HCT116 (cell line): ENCODE data around the gene CALD1.

Source experiments
- CEBPB ChIP-seq: IDR thresholded peaks from 2 replicates; pipeline ENCODE4 v1.6.1; 2012; ENCODE audit warnings: low read depth
- EZH2 ChIP-seq: fragments of 200-600 bp; sonication (generic); IDR thresholded peaks from 2 replicates; pipeline ENCODE4 v1.6.1; 2017; ENCODE audit warnings: antibody characterized with exemption, mixed run types
- POLR2A ChIP-seq: IDR thresholded peaks from 2 replicates; pipeline ENCODE4 v1.7.0; 2011; ENCODE audit warnings: borderline replicate concordance; ENCODE audit not compliant: insufficient read depth, insufficient read length; ENCODE audit errors: extremely low read depth
- POLR2AphosphoS5 ChIP-seq: IDR thresholded peaks from 2 replicates; pipeline ENCODE4 v1.6.1; 2011; ENCODE audit warnings: mild to moderate bottlenecking, low read depth, low read length, moderate library complexity
- SIN3A ChIP-seq: IDR thresholded peaks from 2 replicates; pipeline ENCODE4 v1.6.1; 2012; ENCODE audit warnings: low read depth
- YY1 ChIP-seq: IDR thresholded peaks from 2 replicates; pipeline ENCODE4 v1.6.1; 2011; ENCODE audit warnings: low read length, low read depth, moderate library complexity, mild to moderate bottlenecking; ENCODE audit not compliant: insufficient replicate concordance; ENCODE audit errors: extremely low read depth
- ZFX ChIP-seq: fragments of 450-650 bp; IDR thresholded peaks from 2 replicates; pipeline ENCODE4 v1.6.1; 2017
- TF ChIP-seq, protein P1 (sequence below): IDR thresholded peaks from 2 replicates; pipeline ENCODE4 v1.6.1; 2012
- TF ChIP-seq, protein P2 (sequence below): IDR thresholded peaks from 2 replicates; pipeline ENCODE4 v1.6.1; 2011; ENCODE audit warnings: mild to moderate bottlenecking, low read length, moderate library complexity; ENCODE audit not compliant: insufficient replicate concordance; ENCODE audit errors: extremely low read depth
- TF ChIP-seq, protein P3 (sequence below), 3 experiments: fragments of 200-600 bp in 1 of 3; sonication (generic) in 1 of 3; IDR thresholded peaks in 2 of 3; conservative IDR thresholded peaks in 1 of 3; 2 replicates each; pipeline ENCODE4 v1.5.1; 2012 to 2017; ENCODE audit warnings: low read depth in 2 of 3, low read length in 2 of 3, antibody characterized with exemption in 1 of 3, borderline replicate concordance in 1 of 3, control low read depth in 1 of 3, mild to moderate bottlenecking in 1 of 3, mixed read lengths in 1 of 3, mixed run types in 1 of 3, moderate library complexity in 1 of 3; ENCODE audit not compliant: insufficient read depth in 1 of 3
- TF ChIP-seq, protein P4 (sequence below): IDR thresholded peaks from 2 replicates; pipeline ENCODE4 v1.6.1; 2012

DNA sequence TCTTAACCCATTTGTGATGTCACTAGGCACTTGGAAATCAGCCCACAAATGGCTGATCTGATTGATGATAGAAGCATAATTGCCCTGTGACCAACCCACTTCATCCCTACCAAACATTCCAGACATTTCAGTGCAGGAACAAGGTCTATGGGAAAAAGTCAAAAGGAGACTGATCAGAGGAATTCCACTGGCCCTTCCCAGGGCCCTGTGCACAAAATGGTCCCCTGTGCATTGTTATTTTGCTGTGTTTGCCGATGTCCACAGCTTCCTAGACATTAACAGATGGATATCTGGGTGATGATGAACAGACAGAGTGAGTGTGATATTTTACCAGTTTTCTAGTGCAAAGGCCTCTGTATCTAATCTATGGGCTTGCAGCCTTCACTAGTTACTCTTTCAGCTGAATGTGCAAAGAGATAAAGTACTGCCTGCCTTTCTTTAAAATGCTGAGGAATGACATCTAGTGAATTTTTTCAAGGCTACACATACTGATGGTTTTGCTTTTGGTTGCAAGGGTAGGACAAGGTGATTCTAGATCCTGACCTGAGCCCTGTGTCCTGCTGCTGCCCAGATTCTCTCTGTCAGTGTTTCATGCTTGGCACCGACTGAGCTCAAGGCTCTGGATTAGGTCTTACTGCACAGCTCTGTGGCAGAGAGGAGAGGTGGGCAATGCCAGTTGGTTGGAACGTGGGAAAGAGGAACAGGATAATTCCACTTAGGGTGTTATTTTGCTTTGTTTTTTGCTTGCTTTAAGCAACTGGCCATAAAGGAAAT is 55.4 kb downstream of the CALD1 start:
- TF ChIP-seq SIN3A (no peak), POLR2AphosphoS5 (no peak), EZH2 (no peak), CEBPB (no peak), POLR2A (no peak), ZFX (no peak), YY1 (no peak)
- TF ChIP-seq, protein P1, sequence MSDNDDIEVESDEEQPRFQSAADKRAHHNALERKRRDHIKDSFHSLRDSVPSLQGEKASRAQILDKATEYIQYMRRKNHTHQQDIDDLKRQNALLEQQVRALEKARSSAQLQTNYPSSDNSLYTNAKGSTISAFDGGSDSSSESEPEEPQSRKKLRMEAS = no peak
- TF ChIP-seq, protein P2, sequence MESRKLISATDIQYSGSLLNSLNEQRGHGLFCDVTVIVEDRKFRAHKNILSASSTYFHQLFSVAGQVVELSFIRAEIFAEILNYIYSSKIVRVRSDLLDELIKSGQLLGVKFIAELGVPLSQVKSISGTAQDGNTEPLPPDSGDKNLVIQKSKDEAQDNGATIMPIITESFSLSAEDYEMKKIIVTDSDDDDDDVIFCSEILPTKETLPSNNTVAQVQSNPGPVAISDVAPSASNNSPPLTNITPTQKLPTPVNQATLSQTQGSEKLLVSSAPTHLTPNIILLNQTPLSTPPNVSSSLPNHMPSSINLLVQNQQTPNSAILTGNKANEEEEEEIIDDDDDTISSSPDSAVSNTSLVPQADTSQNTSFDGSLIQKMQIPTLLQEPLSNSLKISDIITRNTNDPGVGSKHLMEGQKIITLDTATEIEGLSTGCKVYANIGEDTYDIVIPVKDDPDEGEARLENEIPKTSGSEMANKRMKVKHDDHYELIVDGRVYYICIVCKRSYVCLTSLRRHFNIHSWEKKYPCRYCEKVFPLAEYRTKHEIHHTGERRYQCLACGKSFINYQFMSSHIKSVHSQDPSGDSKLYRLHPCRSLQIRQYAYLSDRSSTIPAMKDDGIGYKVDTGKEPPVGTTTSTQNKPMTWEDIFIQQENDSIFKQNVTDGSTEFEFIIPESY = no peak
- TF ChIP-seq, protein P3, sequence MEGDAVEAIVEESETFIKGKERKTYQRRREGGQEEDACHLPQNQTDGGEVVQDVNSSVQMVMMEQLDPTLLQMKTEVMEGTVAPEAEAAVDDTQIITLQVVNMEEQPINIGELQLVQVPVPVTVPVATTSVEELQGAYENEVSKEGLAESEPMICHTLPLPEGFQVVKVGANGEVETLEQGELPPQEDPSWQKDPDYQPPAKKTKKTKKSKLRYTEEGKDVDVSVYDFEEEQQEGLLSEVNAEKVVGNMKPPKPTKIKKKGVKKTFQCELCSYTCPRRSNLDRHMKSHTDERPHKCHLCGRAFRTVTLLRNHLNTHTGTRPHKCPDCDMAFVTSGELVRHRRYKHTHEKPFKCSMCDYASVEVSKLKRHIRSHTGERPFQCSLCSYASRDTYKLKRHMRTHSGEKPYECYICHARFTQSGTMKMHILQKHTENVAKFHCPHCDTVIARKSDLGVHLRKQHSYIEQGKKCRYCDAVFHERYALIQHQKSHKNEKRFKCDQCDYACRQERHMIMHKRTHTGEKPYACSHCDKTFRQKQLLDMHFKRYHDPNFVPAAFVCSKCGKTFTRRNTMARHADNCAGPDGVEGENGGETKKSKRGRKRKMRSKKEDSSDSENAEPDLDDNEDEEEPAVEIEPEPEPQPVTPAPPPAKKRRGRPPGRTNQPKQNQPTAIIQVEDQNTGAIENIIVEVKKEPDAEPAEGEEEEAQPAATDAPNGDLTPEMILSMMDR (IDR thresholded peaks at IDR 0.05 in 2 of 3, conservative IDR thresholded peaks at IDR 0.05 in 1 of 3; ENCODE audit: borderline replicate concordance in 1 of 3, insufficient read depth in 1 of 3, low read depth in 2 of 3, low read length in 2 of 3) = no peak
- TF ChIP-seq, protein P4, sequence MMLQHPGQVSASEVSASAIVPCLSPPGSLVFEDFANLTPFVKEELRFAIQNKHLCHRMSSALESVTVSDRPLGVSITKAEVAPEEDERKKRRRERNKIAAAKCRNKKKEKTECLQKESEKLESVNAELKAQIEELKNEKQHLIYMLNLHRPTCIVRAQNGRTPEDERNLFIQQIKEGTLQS = no peak
